NCI-H2171 treated with DMSO at 0.1 percent for 48 hours (cell line): ENCODE measurements around the gene OPRM1.

Experiments
- DNase-seq: peaks from one replicate; lab custom pipeline; 2025; lab: John Stamatoyannopoulos, UW

Gene OPRM1

DNA sequence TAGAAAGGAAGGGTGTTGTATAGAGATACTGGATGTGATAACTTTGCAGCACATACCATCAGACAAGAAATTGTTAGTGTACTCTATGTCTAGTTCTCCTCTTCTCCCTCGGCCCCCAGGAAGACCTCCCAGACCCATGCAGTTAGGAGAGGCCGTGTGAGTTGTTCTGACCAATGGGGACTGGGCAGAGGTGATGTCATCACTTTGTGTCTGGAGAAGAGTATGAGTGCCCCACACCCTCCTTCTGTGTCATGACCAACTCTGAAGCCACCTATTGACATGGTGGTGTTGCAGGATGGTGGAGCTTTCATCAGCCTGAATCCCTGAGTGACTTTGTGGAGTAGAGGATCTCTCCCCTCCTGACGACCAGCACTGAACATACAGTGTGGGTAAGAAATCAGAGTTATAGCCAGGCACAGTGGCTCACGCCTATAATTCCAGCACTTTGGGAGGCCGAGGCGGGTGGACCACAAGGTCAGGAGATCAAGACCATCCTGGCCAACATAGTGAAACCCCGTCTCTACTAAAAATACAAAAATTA, 245.3 kb downstream of the OPRM1 start:
- DNase-seq: no peak

DNA sequence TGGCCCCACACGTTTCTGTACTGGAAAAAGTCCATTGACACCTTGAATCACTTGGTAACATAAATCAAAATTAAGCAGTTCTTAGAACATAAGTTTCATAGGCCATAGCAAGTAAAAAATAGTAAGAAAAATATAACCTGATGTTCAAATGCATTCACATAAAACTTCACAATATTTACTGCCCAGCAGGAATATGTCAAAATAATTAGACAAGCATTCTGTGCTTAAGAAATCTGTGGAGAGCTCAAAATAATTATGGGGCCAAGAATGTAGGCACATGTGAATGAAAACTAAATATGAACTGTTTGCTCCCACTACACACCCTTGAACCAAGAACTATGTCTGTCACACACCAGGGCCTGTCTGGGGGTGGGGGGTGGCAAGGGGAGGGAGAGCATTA, 246.8 kb downstream of the OPRM1 start:
- no peak for DNase-seq

DNA sequence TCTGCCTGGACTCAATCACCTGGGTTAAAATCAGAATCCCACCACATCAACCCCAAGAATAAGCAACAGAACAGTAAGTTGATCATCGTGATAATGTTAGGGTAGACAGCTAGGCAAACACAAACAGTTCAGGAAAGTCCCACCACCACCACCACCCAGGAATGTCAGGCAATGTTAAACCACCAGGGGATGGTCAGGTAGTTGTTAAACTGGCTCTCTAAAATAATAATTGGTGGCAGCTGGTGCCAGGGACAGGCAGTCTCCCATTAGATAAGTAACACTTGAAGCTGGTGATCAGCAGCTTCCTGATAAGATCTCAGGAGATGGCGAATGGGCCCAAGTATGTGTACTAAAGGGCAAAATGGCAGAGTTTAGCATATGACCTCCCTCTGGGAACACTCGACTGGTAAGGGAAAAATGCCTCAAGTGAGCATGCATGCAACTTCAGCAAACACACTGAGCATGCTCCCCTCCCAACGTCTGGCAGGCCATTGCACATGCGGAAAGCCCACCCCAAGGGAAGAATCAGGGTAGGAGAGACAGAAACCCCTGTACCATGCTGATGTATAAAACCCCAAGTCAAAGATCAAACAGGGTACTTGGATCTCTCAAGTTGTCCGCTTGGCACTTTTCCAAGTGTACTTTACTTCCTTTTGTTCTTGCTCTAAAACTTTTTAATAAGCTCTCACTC, 250.9 kb downstream of the OPRM1 start:
- DNase-seq: no peak

DNA sequence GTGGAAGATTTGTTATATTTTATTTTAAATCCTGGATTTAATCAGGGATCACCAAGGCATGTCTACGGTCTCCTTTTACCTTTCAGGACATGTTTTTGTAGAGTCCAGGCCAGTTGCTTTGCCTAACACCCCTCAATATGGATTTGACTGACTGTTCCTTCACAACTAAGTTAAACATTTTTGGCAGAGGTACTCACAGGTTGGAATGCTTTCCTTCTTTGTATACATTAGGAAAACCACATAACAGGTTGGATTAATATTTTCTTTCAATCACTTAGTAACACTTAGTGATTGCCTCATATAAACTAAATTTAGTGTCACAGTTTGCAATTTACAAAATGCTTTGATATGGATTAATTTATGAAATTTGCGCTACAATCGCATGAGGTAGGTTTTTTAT, 253.0 kb downstream of the OPRM1 start:
- no peak for DNase-seq

DNA sequence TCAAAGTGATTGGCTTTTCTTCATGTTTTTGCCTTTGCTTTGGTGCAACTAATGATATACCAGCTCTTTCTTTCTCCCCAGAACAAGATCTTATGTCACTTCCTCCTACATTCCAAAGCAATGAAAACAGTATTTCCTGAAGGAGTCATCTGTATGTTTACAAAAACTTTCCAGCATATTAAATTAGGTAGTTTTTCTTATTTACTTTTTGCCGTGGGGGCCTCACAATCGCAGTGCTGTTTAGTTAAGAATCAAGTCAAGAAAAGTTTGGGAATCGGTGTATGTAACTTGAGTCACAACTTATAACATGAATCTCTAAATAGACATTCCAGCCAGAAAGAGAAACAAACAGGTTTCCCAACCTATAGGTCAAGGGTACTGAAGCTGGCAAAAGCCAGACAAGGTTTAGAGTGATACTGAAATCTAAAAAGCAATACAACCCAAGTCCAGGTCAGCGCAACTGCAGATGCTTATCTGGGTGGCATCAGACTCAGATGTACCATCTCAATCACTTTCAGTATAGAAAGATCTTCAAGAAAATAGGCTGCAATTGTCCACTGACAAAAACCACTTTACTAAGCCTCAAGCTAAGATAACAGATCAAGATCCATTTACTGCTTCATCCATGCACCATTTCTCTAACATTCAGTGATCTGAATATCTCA, 253.9 kb downstream of the OPRM1 start:
- DNase-seq: no peak

DNA sequence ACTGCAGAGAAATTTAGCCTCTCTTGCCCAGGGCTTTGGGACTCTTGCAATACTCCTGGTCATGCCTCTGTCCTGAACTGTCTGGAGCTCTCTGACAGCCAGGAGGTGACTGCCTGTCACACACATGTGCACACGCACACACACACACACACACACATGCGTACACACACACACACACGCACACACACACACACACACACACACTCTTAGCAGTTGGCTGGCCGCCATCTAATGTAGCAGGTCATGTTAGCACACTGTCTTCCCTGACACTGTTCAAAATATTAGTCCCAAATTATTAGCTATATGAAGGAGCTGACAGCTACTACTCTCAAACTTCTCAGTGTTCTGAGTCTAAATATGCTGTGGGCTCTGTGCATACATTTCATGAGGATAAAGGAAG, 256.7 kb downstream of the OPRM1 start:
- no peak for DNase-seq
